Large intestine (tissue), 3 donors: ENCODE data around the gene TMEM107. TPM values are rescaled to one million over a fixed set of nuclear protein-coding genes. Genes with fewer than 3 reads are reported as not detected.
A peak's percentile ranks its signal among the peaks of the same experiment; 100 is the strongest.

Source experiments
- DNase-seq, 2 donors: peaks; one replicate each; pipeline versions ENCODE4 v3.0.0 to v3.0.0-alpha.2; 2013
- H3K27ac ChIP-seq: one replicate; pipeline ENCODE4 v1.5.1; 2013; ENCODE audit warnings: low read length
- H3K27me3 ChIP-seq: 2 replicates; pipeline ENCODE4 v1.6.1; 2013; ENCODE audit warnings: low read length; ENCODE audit not compliant: control insufficient read depth, insufficient read depth
- H3K36me3 ChIP-seq: 2 replicates; pipeline ENCODE4 v1.6.1; 2013; ENCODE audit warnings: low read length; ENCODE audit not compliant: control insufficient read depth, insufficient read depth
- H3K4me1 ChIP-seq: one replicate; pipeline ENCODE4 v1.6.1; 2013; ENCODE audit warnings: low read length; ENCODE audit not compliant: control insufficient read depth, insufficient read depth
- H3K4me3 ChIP-seq: one replicate; pipeline ENCODE4 v1.5.1; 2013; ENCODE audit warnings: low read length
- H3K9me3 ChIP-seq: one replicate; pipeline ENCODE4 v1.6.1; 2013; ENCODE audit warnings: mild to moderate bottlenecking, low read depth, low read length, moderate library complexity; ENCODE audit not compliant: control insufficient read depth
- WGBS: methylation state at CpG from one replicate; pipeline ENCODE4 v1.1.5; 2013; ENCODE audit warnings: low lambda C conversion rate; ENCODE audit not compliant: insufficient coverage; 5-methylcytosine and 5-hydroxymethylcytosine counted together
- polyA plus RNA-seq: library from polyadenylated mRNA; unstranded; fragments of 120-200 nt; gene quantifications from one replicate; pipeline ENCODE4 v1.2.1, GENCODE V29; 2013

TMEM107 gene
- polyA plus RNA-seq, 1 donor = 11.4 TPM

GRCh38 chr17:8126491-8127066 lies 49.6 kb downstream of the TMEM107 start:
- peaks cover 36% of the 10 kb centered on the region for H3K4me1 ChIP-seq
- WGBS = 0% methylated on average over 3 of the region's 45 CpGs
- no peaks in the 10 kb centered on the region for H3K36me3 ChIP-seq
- DNase-seq = peak in 1 of 2 donors; percentile 72
- H3K9me3 ChIP-seq = peaks cover 4% of the 10 kb centered on the region
- peak overlapping the region; percentile 61 for H3K4me3 ChIP-seq
- H3K27ac ChIP-seq = peak overlapping the region; percentile 55
- peaks cover 65% of the 10 kb centered on the region for H3K27me3 ChIP-seq

- whole genome bisulfite sequencing = 0% methylated on average over 7 of the region's 35 CpGs
- no peak overlapping the region for H3K27ac ChIP-seq
- H3K9me3 ChIP-seq = peaks cover 4% of the 10 kb centered on the region
- H3K4me3 ChIP-seq = peak overlapping the region; percentile 61
- H3K4me1 ChIP-seq = peaks cover 38% of the 10 kb centered on the region
- H3K36me3 ChIP-seq = no peaks in the 10 kb centered on the region
- DNase-seq = peak in 1 of 2 donors; percentile 27
- peaks cover 65% of the 10 kb centered on the region for H3K27me3 ChIP-seq
Observed at GRCh38 chr17:8125947-8126490, 50.2 kb downstream of the TMEM107 start.

- Histone ChIP-seq H3K9me3 (peaks cover 4% of the 10 kb centered on the region), H3K36me3 (no peaks in the 10 kb centered on the region), H3K4me1 (peaks cover 45% of the 10 kb centered on the region), H3K27me3 (peaks cover 71% of the 10 kb centered on the region), H3K4me3 (peak overlapping the region; percentile 61), H3K27ac (no peak overlapping the region)
- DNase-seq = peak in 1 of 2 donors; percentile 67
- 0% methylated on average over 2 of the region's 40 CpGs for WGBS
Observed at GRCh38 chr17:8125154-8125946, 50.8 kb downstream of the TMEM107 start.

- Histone ChIP-seq H3K9me3 (peaks cover 4% of the 10 kb centered on the region), H3K36me3 (no peaks in the 10 kb centered on the region), H3K4me1 (peaks cover 47% of the 10 kb centered on the region), H3K27me3 (peaks cover 64% of the 10 kb centered on the region), H3K4me3 (peak overlapping the region; percentile 61), H3K27ac (no peak overlapping the region)
- no CpG with 5 or more reads among the region's 24 CpGs for WGBS
- peak in 1 of 2 donors; percentile 37 for DNase-seq
Observed at GRCh38 chr17:8124350-8125153, 51.6 kb downstream of the TMEM107 start.

- DNase-seq = peak in 1 of 2 donors; percentile 41
- Histone ChIP-seq H3K4me1 (peaks cover 47% of the 10 kb centered on the region), H3K27me3 (peaks cover 57% of the 10 kb centered on the region), H3K36me3 (no peaks in the 10 kb centered on the region), H3K9me3 (peaks cover 4% of the 10 kb centered on the region), H3K27ac (no peak within 1 kb of the TSS), H3K4me3 (peak within 1 kb of the TSS; percentile 61)
- no CpG with 5 or more reads among the region's 29 CpGs for WGBS
Observed at GRCh38 chr17:8123695-8124349, 52.4 kb downstream of the TMEM107 start, which contains the start of gene HES7. TSS of gene HES7 (minus strand) at chr17:8124106. CDS start at chr17:8124084, 22 bp downstream.

GRCh38 chr17:8122924-8123694 lies 53.1 kb downstream of the TMEM107 start:
- Histone ChIP-seq H3K4me1 (peaks cover 50% of the 10 kb centered on the region), H3K27me3 (peaks cover 50% of the 10 kb centered on the region), H3K36me3 (no peaks in the 10 kb centered on the region), H3K27ac (no peak overlapping the region), H3K9me3 (peaks cover 4% of the 10 kb centered on the region), H3K4me3 (peak overlapping the region; percentile 61)
- 6% methylated on average over 3 of the region's 55 CpGs for WGBS
- DNase-seq = peak in 1 of 2 donors; percentile 49

Other genes with a start within 250 kb of the TMEM107 start
- 5.3 TPM for gene KCNAB3, start 246.5 kb downstream of the TMEM107 start, polyA plus RNA-seq
- gene TRAPPC1, start 244.4 kb downstream of the TMEM107 start, polyA plus RNA-seq = 101 TPM
- 30.1 TPM for gene CNTROB, start 244.2 kb downstream of the TMEM107 start, polyA plus RNA-seq
- 1.3 TPM for gene GUCY2D, start 173.8 kb downstream of the TMEM107 start, polyA plus RNA-seq
- gene ALOX15B, start 137.3 kb downstream of the TMEM107 start, polyA plus RNA-seq = 0.46 TPM
- gene ALOX12B, start 88.7 kb downstream of the TMEM107 start, polyA plus RNA-seq = 2.8 TPM
- gene ALOXE3, start 57.9 kb downstream of the TMEM107 start, polyA plus RNA-seq = 0.01 TPM
- 0.16 TPM for gene HES7, start 52.3 kb downstream of the TMEM107 start, polyA plus RNA-seq
- 27.2 TPM for gene PER1, start 24.0 kb downstream of the TMEM107 start, polyA plus RNA-seq
- gene VAMP2, start 13.4 kb downstream of the TMEM107 start, polyA plus RNA-seq = 95.0 TPM
- 6.3 TPM for gene BORCS6, start 13.8 kb upstream of the TMEM107 start, polyA plus RNA-seq
- gene AURKB, start 34.2 kb upstream of the TMEM107 start, polyA plus RNA-seq = 22.6 TPM
- 25.3 TPM for gene CTC1, start 71.7 kb upstream of the TMEM107 start, polyA plus RNA-seq
- gene PFAS, start 72.9 kb upstream of the TMEM107 start, polyA plus RNA-seq = 25.3 TPM
- 25.9 TPM for gene RANGRF, start 112.3 kb upstream of the TMEM107 start, polyA plus RNA-seq
- gene SLC25A35, start 119.0 kb upstream of the TMEM107 start, polyA plus RNA-seq = 2.3 TPM
- gene ARHGEF15, start 133.9 kb upstream of the TMEM107 start, polyA plus RNA-seq = 5.7 TPM
- not detected for gene ODF4, start 163.5 kb upstream of the TMEM107 start, polyA plus RNA-seq
- 3,709 TPM for gene RPL26, start 206.8 kb upstream of the TMEM107 start, polyA plus RNA-seq
- 0.13 TPM for gene RNF222, start 221.4 kb upstream of the TMEM107 start, polyA plus RNA-seq